Activated CD4-positive, alpha-beta memory T cell treated with anti-CD3 and anti-CD28 coated beads for 36 hours (primary cell): ENCODE measurements around the gene EXOC1L. TPM values are rescaled to one million over a fixed set of nuclear protein-coding genes. Genes with fewer than 3 reads are reported as not detected.

Experiments used
- total RNA-seq, 2 experiments: library from RNA; stranded (reverse); gene quantifications; one replicate each; pipeline ENCODE4 v1.2.3, GENCODE V29; 2021

The EXOC1L gene
- total RNA-seq, 2 experiments from 2014 or later: not detected

Other genes starting within 250 kb of the EXOC1L start
- not detected for gene PDCL2, start 227.5 kb upstream of the EXOC1L start, total RNA-seq
- gene NMU, start 183.5 kb upstream of the EXOC1L start, total RNA-seq: under 1 TPM in 1 of 2 experiments, not detected in 1; 0.63 TPM
- gene EXOC1, start 33.9 kb downstream of the EXOC1L start, total RNA-seq: 10 to 100 TPM; 21.9 to 22.4 TPM
- gene CEP135, start 129.2 kb downstream of the EXOC1L start, total RNA-seq: 10 to 100 TPM; 15.5 to 16.8 TPM